Dedifferentiated amniotic fluid mesenchymal stem cell (primary cell): Measurements from ENCODE around the gene FAM13C.
"Not testable (repeated sequence)": the region's sequence is repeated elsewhere in the genome, so short reads cannot be mapped to it uniquely, and the experiment has no call there.

Source experiments
- DNase-seq: peaks from one replicate; pipeline ENCODE4 v3.0.0-alpha.2; 2016; ENCODE audit errors: extremely low spot score

Gene FAM13C

GRCh38 chr10:59362144-59362958 lies at the start of gene FAM13C:
FAM13C (minus strand) TSS chr10:59362549; CDS start chr10:59362460, 89 bp downstream.
- peak; percentile 28 for DNase-seq

DNA sequence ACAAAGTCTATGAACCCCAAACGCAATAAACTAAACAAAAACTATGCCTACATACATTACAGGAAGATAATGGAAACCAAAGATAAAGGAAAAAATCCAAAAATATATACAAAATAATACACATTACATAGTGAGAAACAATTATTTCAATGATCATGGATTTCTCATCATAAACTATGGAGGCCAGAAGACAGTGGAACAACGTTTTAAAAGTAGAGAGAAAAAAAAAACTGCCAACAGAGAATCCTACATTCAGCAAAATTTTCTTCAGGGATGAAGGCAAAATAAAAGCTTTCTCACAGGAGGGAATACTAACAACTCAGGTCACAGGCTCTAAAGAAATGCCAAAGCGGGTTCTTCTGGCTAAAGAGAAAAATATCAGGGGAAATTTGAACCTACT lies 42.9 kb upstream of the FAM13C start:
- DNase-seq: no peak

DNA sequence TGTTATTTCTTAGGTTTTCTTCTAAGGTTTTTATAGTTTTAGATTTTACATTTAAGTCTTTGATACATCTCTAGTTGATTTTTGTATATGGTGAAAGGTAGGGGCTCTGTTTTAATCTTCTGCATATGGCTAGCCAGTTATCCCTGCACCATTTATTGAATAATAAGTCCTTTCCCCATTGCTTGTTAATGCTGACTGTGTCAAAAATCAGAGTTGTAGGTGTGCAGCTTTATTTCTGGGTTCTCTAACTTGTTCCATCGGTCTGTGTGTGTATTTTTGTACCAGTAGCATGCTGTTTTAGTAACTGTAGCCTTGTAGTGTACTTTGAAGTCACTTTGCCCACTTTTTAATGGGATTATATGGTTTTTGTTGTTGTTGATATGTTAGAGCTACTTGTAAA lies 37.9 kb upstream of the FAM13C start:
- no peak for DNase-seq

GRCh38 chr10:59399329-59399728 lies 37.0 kb upstream of the FAM13C start:
- DNase-seq: not testable (repeated sequence)

DNA sequence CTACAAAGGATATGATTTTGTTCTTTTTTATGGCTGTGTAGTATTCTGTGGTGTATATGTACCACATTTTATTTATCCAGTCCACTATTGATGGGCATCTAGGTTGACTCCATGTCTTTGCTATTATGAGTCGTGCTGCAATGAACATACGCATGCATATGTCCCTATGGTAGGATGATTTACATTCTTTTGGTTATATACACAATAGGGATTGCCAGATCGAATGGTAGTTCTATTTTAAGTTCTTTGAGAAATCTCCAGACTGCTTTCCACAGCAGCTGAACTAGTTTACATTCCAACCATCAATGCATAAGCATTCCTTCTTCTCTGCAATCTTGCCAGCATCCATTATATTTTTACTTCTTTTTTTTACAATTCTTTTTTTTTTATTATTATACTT lies 35.6 kb upstream of the FAM13C start:
- DNase-seq: no peak

- DNase-seq: no peak
Measured at GRCh38 chr10:59395984-59396383, 33.6 kb upstream of the FAM13C start.

DNA sequence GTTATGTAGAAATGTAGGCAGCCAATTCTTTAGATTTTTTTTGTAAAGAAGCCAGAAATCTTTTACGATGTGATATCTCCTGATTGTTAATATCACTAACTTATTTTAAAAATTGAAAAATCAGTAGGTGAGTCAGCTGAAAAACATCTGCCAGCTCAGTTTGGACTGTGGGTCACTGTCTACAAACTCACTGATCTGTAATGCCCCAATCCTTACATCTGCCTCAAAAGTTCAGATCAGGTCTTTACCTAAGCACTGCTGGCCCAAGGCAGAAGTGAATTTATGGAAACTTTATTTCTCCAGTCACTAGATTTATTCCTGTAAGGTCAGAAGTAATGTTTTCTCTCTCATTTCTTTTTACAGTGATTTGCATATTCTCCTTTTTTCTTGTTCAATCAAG lies 31.0 kb upstream of the FAM13C start:
- no peak for DNase-seq

DNA sequence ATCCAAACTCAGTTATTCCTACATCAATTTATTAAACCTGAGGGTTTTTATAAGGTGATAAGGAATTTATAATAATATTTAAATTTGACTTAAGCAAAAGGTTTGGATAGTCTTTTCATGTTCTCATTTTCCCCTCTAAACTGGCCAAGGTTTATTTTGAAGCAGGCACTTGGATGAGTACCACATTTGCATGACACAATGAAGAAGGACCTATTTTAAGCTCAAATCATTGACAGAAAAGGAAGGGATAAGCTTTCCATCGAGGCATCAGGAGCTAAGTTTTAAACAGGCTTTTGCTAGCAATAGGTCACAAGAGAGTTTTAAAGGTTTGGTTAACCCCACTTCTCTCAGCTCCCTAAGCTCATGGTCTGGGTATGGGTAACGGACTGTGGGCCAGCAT lies 28.7 kb upstream of the FAM13C start:
- no peak for DNase-seq

DNA sequence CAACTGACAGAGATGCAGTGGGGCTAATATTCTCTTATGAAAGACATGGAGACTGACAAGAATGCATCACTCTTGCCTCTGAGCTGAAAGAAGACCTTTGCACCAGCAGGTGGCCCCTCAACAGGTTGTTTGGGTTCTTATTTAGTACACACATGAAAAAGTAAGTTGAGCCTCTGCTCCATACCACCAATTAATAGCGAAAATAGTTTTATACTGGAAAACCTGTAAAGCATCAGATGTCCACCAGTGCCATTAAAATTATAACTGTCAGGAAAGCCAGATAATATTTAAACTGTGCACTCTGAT lies 26.3 kb upstream of the FAM13C start:
- no peak for DNase-seq

DNA sequence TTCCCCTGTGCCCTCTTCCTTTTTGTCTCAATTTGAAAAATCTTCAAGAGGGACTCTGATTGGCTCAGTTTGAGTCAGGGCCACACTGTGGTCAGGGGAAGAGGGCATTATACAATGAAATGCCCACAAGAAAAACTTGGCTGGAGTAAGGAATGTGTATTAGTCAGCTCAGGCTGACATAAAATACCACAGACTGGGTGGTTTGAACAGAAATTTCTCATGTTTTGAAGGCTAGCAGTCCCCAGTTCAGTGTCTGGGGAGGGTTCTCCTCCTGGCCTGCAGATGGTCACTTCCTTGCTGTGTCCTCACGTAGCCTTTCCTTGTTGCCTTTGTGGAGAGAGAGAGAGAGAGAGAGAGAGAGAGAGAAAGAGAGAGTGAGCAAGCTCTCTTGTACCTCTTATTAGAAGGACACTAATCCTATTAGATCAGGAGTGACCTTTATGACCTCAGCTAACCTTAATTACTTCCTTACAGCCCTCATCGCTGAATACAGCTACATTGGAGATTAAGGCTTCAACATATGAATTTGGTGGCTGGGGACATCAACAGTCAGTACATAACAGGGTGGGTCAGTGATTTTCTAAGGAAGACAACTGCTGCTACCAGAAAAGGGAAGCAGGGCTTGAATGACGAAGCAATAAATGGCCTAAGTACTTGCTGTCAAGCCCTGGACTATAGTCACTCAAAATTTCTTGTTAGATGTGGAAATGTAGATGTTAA lies 25.8 kb upstream of the FAM13C start:
- DNase-seq: peak; percentile 73

DNA sequence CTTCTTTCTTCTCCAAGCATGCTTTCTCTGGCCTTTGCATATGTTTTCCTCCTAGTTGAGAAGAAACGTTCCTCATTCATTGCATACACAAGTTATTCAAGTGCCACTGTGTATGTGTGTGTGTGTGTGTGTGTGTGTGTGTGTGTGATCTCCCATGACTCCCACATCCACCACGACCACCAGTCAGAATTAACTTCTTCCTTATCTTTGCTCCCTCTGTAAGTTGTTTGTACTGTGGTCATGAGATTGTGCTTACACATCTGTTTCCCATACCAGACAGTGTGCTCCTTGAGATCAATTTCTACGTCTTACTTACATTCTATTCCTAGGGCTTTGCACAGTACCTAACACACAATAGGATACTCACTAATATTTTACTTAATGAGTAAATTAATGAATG lies 22.4 kb upstream of the FAM13C start:
- DNase-seq: no peak

DNA sequence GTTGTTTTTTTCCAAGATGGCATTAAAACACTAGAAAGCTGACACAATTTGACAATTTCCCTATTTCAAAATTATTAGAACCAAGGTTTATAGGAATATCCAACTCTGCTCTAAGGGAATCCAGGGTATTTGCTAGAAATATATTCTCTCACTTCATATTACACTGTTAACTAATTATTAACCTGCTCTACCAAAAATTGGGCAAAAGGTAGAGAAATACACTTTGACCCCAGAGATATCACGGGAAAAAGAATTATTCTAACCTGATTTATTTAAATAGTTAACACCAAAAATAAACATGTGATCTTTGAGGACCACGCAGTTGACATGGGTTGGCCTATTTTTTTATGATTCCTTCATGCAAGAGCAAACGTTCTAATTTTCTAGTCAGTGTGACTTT lies 21.6 kb upstream of the FAM13C start:
- DNase-seq: no peak

GRCh38 chr10:59383436-59383835 lies 21.1 kb upstream of the FAM13C start:
- no peak for DNase-seq

- DNase-seq: peak; percentile 31
Measured at GRCh38 chr10:59382831-59383295, 20.5 kb upstream of the FAM13C start.

DNA sequence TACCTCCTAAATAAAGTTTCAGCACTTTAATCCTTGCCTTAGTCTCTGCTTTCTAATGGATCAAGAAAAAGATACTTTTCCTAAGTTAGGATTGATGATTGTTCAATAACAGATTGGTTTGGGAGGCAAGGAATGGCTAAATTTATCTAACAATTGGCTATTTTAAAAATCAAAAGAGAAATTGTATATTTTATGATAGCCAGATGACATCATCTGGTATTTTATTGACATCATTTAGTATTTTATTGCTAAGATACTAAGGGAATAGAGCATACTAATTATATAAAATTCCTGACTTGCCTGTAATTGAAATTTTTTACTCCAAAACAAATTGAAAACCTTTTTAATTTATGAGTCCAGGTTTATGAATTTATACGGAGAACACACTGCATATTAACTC lies 19.3 kb upstream of the FAM13C start:
- no peak for DNase-seq

- no peak for DNase-seq
Measured at GRCh38 chr10:59376846-59377245, 14.5 kb upstream of the FAM13C start.

DNA sequence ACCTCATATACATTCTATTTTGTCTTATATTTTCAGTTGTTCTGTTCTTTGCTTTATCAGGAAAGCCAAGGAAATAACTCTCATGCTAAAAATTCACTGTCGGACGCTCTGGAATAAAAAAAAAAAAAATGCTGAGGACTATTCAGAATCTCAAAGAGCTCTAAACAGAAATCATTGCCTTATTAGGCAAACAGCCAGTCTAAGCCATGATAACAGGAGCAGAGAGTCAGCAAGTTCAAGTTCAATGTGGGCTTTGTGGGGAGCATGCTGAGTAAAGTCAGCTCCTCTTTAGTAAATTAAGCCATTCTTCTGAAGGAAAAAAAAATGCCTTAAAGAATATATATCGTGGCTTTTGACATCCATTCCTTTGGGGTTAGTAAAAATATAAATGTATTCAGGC lies 13.6 kb upstream of the FAM13C start:
- DNase-seq: no peak

DNA sequence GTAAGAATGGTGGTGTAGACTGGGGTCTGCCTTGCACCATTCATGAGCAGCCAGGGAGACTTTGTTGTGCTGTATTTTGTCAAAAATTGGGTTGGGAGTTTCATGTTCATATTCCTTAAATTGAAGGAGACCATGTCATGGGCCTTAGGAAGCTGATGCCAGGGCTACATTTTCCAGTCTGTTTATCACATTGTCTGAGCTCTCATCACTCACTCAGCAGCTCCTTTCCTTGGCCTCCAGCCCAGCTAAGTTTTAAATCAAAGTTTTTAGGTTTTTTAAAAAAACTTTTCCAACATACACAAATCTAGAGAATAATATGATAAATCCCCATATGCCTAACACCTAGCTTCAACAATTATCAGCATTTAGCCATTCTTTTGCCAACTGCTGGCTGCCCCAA lies 12.6 kb upstream of the FAM13C start:
- no peak for DNase-seq

- no peak for DNase-seq
Measured at GRCh38 chr10:59373071-59373470, 10.7 kb upstream of the FAM13C start.

DNA sequence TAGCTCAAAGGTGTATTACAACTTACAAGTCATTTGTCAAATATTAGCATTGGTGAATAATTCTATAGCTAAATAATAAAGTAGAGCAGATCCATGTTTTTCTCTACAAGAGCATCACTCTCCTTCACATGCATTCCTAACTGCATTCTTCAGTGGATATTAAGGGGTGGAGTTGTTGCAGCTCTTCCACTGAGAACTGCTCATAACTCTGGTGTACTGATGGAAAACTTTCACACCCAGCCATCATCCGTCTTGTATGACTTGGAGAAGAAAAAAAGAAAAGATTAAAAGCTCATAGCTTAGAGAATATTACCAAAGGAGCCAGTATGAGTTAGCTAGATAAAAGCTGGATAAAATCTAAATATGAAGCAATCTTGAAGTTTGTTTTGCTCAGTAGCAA lies 10.2 kb upstream of the FAM13C start:
- no peak for DNase-seq

- DNase-seq: no peak
Measured at GRCh38 chr10:59366290-59366689, 3.9 kb upstream of the FAM13C start.

DNA sequence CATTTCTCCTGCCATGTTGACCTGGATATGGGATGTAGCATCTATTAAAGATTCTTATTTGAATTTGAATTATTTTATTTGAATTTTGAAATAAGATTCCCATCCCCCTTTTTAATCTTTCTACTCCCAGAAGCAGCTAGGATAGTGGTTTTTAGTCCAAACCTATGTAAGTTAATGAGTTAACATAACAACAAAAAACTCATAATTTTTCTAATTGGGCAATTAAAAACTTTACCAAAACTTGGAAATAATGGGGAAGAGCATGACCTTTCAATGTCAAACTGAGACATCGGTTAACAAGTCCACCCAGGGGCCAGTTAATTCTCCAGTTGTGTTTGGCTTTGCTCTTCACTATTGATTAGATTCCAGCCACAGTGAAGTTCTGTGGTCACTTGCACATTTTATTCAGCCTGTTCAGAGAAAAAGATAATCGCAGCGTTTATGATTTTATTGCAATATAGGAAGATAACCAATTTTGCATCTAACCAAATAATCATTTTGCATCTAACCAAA lies 1.2 kb upstream of the FAM13C start:
- DNase-seq: no peak

- DNase-seq: no peak
Measured at GRCh38 chr10:59362959-59363381, 621 bp upstream of the FAM13C start.
